GM12891 (cell line): ENCODE measurements around the gene ICE2.

ENCODE experiments used
- POLR2A ChIP-seq: IDR thresholded peaks from 2 replicates; pipeline ENCODE4 v1.6.1; 2011; ENCODE audit warnings: low read depth, low read length, control low read depth
- POLR2AphosphoS5 ChIP-seq: IDR thresholded peaks from 2 replicates; pipeline ENCODE4 v1.6.1; 2011; ENCODE audit warnings: low read depth, low read length, control low read depth

- no peak for TF ChIP-seq POLR2AphosphoS5
- no peak for TF ChIP-seq POLR2A
These were observed 82.4 kb downstream of the ICE2 start for GRCh38 chr15:60396560-60396957.
